RPMI8226 (cell line): Measurements from ENCODE around the gene DLX2.

Experiments used
- DNase-seq: peaks from one replicate; pipeline ENCODE4 v3.0.0-alpha.2; 2015

DLX2 gene

GRCh38 chr2:172050479-172051125, 52.1 kb downstream of the DLX2 start:
- no peak for DNase-seq

GRCh38 chr2:172049567-172050120, 53.1 kb downstream of the DLX2 start:
- no peak for DNase-seq
